ENCODE results near the gene GAK.

GRCh38 chr4:836003-836511, 96.1 kb downstream of the GAK start:
- no peak for TF ChIP-seq EZH2 (IDR thresholded peaks at IDR 0.05; ENCODE audit: low read length, unreplicated experiment)
- TF ChIP-seq CTCF (conservative IDR thresholded peaks at IDR 0.05; ENCODE audit: low read depth, low read length) = no peak
- TF ChIP-seq EZH2phosphoT487 (IDR thresholded peaks at IDR 0.05; ENCODE audit: borderline replicate concordance, low read length) = no peak
